NCI-H82 (cell line): ENCODE data around the gene OR52I1.

Experiments
- DNase-seq: peaks from one replicate; lab custom pipeline; 2025; lab: John Stamatoyannopoulos, UW

OR52I1 gene

DNA sequence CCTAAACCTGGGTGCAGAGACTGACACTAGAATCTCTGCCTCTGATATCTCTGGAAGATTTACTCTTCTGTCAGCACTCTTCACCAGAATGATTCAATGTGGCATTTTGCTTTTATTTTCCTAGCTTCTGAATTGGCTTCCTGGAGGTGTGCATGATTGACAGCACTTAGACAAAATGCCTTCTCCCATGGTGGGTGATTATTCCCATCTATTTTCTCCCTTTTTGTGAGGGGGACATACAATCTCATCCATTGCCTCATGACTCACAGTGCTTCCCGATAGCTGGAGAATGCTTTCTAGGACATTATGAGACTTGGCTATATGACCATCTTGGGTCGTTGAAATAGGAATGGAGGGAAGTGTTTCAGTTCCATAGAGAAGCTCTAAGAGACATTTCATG, 18.1 kb downstream of the OR52I1 start:
- no peak for DNase-seq

DNA sequence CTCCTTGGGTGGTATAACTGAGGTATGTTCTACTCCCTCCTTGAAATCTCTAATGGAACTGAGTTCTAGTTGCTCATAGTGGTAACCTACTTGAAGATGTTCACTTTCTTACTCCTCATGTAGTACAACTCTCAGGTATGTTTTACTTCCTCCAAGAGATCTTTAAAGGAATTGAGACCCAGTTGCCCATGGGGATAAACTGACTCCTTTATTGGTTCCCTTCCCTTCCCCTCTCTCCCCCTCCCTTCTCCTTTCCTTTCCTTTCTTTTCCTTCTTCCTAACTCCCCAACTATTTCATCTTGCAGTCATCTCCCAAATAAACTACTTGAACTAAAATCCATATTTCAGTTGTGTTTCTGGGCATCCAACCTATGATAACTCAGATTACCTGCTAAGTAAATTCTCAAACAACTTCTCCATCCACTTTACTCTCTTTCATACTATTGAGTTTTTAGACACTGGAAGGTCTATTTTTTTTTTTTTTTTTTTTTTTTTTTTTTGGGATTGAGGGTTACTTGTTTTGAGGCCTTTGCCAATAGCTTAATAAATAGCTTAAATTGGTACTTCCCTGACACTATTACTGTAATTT, 22.1 kb downstream of the OR52I1 start:
- DNase-seq, result no peak

DNA sequence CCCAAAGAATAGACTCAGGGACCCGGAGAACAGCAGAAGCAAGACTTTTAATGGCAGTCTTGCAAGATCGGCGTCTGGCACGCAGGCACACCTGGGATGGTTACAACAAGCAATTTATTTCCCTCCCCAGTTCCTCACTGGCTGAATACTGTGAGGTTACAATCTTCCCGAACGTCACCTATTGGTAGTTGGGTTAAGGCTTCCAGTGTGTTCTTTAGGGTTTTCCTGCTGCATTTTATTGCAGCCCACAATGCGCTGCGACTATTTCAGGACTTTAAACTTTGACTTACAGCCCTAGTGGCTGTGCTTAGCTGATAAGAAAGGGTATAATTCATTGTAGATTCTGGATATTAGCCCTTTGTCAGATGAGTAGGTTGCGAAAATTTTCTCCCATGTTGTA, 25.7 kb downstream of the OR52I1 start:
- DNase-seq, result no peak

DNA sequence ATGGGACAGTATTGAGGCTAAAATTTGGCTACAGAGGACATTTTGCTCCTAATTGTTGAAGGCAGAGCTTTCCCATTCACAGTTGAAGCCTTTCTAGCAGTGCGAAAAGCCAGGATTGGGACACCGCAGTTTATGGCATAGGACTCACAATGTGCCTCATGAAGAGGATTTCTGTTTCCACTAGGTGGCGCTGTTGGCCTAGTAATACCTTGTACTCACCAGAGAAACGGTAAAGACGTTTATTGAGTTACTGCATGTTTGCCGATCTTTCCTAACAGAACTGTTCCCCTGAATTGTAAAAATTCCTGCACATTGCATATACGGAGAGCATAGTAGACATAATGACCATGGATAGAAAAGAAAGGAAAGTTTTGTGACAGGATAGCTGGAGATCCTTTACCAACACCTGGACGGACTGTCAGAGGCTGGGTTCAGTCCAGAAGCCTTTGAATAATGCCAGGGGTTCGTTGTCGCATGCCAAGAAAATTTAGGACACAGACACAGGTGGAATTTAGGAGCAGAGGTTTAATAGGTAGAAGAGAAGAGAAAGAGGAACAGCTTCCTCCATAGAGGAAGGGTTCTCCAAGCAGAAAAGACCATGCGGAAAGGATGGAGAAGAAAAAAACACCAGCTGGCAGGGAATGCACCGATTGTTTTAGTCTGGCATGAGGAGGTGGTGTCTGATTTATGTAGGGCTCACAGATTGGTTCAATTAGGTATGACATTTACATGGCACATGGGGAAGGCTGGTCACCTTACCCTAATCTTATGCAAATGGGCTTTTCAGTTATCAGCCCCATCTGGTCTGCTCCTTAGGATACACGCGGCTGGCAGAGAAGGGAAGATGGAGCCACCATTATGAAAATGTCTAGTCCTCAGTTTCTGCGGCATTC, 32.6 kb downstream of the OR52I1 start:
- DNase-seq, result peak; percentile 92

DNA sequence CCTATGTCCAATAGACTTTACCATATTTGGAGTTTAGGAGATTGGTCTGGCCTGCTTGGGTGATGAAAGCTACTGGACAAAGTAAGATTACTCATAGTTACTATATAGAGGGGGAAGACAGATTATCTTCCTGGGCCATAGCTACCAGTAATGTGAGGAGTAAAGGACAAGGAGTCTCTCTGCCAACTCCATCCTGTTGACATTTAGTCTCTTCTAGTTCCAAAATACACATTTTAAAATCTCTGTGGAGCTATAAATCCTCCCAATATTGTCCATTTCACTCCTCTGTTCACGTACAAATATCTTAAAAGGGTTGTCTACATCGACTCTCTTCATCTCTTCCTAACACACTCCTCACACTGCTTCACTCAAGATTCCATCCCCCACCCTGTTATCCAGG, 42.3 kb downstream of the OR52I1 start:
- no peak for DNase-seq

DNA sequence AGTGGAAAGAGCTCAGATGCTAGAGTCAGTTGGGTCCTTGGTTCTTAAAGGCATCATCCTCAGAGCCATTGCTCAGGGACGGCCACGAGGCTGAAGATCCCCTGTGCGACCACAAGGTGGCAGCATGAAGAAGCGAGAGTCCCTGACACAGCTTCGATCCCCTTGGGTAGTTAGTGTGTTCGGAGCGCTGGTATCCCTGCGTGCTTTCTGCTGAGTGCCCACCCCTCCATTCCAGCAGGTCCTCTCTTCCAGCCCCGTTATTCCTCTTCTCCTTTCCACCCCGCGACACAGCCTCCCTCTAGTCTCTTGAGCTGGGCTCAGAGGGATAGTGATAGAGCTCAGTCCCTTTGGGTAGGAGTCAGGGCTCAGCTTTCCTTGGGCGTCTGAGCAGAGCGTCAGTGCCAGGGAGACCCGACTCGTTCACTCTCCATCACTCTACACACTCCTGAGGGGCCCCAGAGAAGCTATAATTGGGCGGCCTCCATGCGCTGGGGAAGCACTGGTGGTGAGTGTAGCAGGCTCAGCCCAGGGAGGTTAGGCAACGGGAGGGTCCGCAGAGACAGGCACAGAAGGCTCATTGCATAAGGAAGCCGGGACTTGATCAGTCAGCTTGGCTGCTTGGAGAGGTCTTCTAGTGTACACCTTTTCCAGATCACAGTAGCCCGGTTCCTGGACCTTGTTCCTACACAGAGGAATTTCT, 43.3 kb downstream of the OR52I1 start, which contains the start of gene OR51D1:
TSS of gene OR51D1 (plus strand) at position 516 of the 700 bp plus-strand sequence. CDS start 2,314 bp downstream, outside the sequence.
- DNase-seq, result peak; percentile 81

DNA sequence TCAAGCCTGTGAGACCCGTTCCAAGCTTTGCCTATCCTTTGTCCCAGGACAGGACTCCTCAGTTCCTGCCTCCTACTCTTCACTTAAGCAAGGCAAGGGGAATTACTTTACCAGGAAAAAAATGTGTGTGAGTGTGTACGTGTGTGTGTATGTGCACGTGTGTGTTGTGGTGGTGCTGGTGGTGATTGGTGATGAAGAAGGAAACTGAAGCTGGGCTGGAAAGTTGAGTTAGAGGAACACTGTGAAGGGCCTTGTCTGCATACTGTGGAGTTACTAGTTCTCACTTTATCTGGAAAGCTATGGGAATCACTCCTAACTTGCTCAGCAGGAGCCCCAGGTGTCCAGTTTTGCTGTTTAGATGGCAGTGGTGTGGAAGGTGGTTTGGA, 43.8 kb downstream of the OR52I1 start:
- DNase-seq, result no peak

DNA sequence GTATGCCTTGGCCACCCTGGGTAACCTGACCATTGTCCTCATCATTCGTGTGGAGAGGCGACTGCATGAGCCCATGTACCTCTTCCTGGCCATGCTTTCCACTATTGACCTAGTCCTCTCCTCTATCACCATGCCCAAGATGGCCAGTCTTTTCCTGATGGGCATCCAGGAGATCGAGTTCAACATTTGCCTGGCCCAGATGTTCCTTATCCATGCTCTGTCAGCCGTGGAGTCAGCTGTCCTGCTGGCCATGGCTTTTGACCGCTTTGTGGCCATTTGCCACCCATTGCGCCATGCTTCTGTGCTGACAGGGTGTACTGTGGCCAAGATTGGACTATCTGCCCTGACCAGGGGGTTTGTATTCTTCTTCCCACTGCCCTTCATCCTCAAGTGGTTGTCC, 46.1 kb downstream of the OR52I1 start:
- DNase-seq, result no peak

DNA sequence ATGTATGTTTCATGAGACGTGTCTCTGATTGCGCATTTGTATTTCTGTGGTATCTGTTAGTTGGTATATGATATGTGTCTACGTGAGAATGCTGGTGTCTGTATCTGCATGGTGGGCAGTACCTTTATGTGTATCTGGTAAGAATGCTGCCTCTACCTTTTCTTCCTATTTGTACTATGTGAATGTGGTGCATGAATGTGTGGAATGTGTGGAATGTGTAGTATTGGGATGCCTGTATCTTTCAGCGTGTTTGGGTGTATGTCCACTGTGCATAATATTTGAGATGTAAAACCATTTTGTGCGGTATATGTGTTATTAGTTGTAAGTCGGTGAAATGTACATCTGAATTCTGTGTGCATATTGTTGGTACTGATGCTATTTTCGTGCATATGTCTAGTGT, 47.7 kb downstream of the OR52I1 start:
- DNase-seq, result no peak

DNA sequence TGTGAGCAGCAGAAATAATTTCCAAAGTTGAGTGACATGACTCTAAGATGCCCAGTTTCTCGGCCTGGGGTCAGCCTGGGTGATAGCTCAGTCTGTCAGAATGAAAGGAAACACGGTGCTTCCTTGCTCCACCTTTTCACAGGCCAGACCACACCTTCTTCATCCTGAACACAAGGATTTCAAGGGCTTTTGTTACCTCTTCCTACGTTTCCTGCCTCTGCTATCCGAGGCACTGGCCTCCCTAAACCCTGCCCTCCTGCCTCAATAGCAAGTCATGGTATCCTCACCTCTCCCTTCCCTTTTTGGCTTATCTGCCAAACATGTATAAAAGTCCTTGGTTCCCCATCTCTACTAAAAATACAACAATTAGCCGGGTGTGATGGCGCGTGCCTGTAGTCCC, 48.2 kb downstream of the OR52I1 start:
- no peak for DNase-seq

DNA sequence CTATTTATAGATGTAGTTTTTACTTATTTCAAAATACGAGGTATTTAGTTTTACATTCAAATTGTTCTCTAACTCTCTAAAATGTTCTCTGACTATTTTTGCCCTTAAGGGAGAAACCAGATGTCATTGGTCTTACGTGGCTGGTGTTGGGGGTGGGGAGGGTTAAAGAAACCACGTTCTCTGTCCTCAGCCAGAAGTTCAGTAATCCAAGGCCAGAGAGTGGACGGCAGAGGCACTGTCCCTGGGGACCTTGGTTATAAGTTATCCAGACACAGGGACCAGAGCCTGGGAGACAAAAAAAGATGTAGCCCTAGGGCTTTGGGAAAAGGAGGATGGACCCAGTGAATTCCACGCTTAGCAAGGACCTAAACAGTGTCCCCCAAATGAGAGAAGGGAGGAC, 49.2 kb downstream of the OR52I1 start:
- DNase-seq, result no peak

DNA sequence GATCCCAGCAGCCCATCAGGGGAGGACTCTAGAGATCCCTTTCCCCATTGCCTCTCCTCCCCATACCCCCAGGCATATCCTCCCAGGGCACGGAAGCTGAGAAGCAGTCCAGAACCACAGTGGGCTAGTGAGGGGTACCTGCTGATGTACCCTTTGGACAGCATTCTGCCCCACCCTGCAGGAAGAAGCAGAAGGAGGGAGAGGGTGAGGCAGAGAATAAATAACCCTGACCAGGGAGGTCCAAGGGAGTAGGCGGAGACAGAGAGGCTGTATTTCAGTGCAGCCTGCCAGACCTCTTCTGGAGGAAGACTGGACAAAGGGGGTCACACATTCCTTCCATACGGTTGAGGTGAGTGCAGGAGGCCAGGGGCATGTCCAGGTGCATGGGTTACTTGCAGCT, 49.8 kb downstream of the OR52I1 start, which contains the start of gene OR51E1:
TSS of gene OR51E1 (plus strand) at position 301 of the 400 bp plus-strand sequence. CDS start 8,545 bp downstream, outside the sequence.
- DNase-seq, result no peak

DNA sequence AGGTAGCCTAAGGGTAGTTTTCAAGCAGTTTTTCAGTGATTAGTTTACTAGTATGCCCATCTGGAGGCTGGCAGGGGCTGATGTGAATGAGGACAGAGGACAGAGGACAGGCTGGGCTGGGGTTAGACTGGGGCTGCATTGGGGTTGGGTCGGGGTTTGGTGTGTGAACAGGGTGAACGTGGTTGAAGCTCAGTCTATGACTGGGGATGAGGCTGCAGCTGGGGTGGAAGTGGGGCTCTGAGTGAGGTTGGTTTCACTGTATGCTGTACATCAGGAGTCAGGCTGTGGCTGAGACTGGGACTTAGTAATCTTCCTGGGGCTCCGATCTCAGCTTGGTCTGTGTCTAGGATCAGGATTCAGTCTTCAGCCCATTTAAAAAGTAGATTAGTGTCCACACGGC, 50.4 kb downstream of the OR52I1 start:
- DNase-seq, result peak; percentile 43
